Loucy (cell line): ENCODE measurements around the gene PAQR6.

Experiments used
- H2AFZ ChIP-seq: fragments of 200-600 bp; sonication (generic); 2 replicates; pipeline ENCODE4 v1.6.0; 2016; ENCODE audit warnings: antibody characterized with exemption, mild to moderate bottlenecking, low read length, moderate library complexity
- H3F3A ChIP-seq: fragments of 200-600 bp; 2 replicates; pipeline ENCODE4 v1.6.0; 2016; ENCODE audit warnings: antibody characterized with exemption, low read depth, mild to moderate bottlenecking
- H3K27me3 ChIP-seq: fragments of 200-600 bp; sonication (generic); 2 replicates; pipeline ENCODE4 v1.6.1; 2014; ENCODE audit warnings: low read length, mild to moderate bottlenecking; ENCODE audit not compliant: insufficient read depth, poor library complexity, severe bottlenecking
- H3K36me3 ChIP-seq: fragments of 200-600 bp; sonication (generic); 2 replicates; pipeline ENCODE4 v1.6.1; 2016; ENCODE audit warnings: low read length; ENCODE audit not compliant: insufficient read depth
- H3K4me1 ChIP-seq: fragments of 200-600 bp; sonication (generic); 2 replicates; pipeline ENCODE4 v1.5.1; 2014; ENCODE audit warnings: low read length, mild to moderate bottlenecking; ENCODE audit not compliant: insufficient read depth, poor library complexity, severe bottlenecking
- H3K4me2 ChIP-seq: fragments of 200-600 bp; sonication (generic); 2 replicates; pipeline ENCODE4 v1.6.0; 2014; ENCODE audit warnings: antibody characterized with exemption, low read length, low read depth, mild to moderate bottlenecking; ENCODE audit not compliant: poor library complexity, severe bottlenecking
- H3K4me3 ChIP-seq: fragments of 200-600 bp; sonication (generic); 2 replicates; pipeline ENCODE4 v1.5.1; 2014; ENCODE audit warnings: low read length, mild to moderate bottlenecking, mixed read lengths; ENCODE audit not compliant: poor library complexity, severe bottlenecking
- H3K79me2 ChIP-seq: fragments of 200-600 bp; sonication (generic); 2 replicates; pipeline ENCODE4 v1.6.1; 2014; ENCODE audit warnings: low read length; ENCODE audit not compliant: insufficient read depth
- H3K9ac ChIP-seq: fragments of 200-600 bp; sonication (generic); 2 replicates; pipeline ENCODE4 v1.6.0; 2014; ENCODE audit warnings: mild to moderate bottlenecking, low read depth, low read length, moderate library complexity; ENCODE audit not compliant: poor library complexity, severe bottlenecking
- H3K9me2 ChIP-seq: fragments of 200-600 bp; sonication (generic); replicated peaks from 2 replicates; pipeline ENCODE4 v1.6.1; 2016; ENCODE audit warnings: low read depth, low read length, mixed read lengths
- H3K9me3 ChIP-seq: fragments of 200-600 bp; sonication (generic); 2 replicates; pipeline ENCODE4 v1.6.1; 2014; ENCODE audit warnings: mild to moderate bottlenecking, antibody characterized with exemption, low read length, low read depth; ENCODE audit not compliant: insufficient read depth
- H4K20me1 ChIP-seq: fragments of 200-600 bp; sonication (generic); 2 replicates; pipeline ENCODE4 v1.6.0; 2014; ENCODE audit warnings: antibody characterized with exemption, low read length, mild to moderate bottlenecking; ENCODE audit not compliant: insufficient read depth, poor library complexity, severe bottlenecking
- CTCF ChIP-seq: fragments of 200-600 bp; sonication (generic); conservative IDR thresholded peaks from 2 replicates; pipeline ENCODE4 v1.5.1; 2014; ENCODE audit warnings: mild to moderate bottlenecking, antibody characterized with exemption, low read length
- EZH2phosphoT487 ChIP-seq: fragments of 200-600 bp; IDR thresholded peaks from 2 replicates; pipeline ENCODE4 v1.6.1; 2018; ENCODE audit warnings: antibody characterized with exemption, mild to moderate bottlenecking, moderate library complexity, borderline replicate concordance

The PAQR6 gene

GRCh38 chr1:156276966-156277381 is 29.1 kb upstream of the PAQR6 start:
- H3K36me3 ChIP-seq = peaks cover 67% of the 10 kb centered on the region
- no peak overlapping the region for H2AFZ ChIP-seq
- peaks cover 23% of the 10 kb centered on the region for H3K4me1 ChIP-seq
- no peak overlapping the region for H3K9ac ChIP-seq
- no peaks in the 10 kb centered on the region for H3K27me3 ChIP-seq
- H3K9me2 ChIP-seq = no peaks in the 10 kb centered on the region
- no peaks in the 10 kb centered on the region for H3K9me3 ChIP-seq
- TF ChIP-seq EZH2phosphoT487 (no peak), CTCF (no peak)
- H3K79me2 ChIP-seq = peaks cover 43% of the 10 kb centered on the region
- no peaks in the 10 kb centered on the region for H3F3A ChIP-seq
- H3K4me3 ChIP-seq = no peak overlapping the region
- no peak overlapping the region for H3K4me2 ChIP-seq
- H4K20me1 ChIP-seq = peaks cover 34% of the 10 kb centered on the region

- Histone ChIP-seq H3F3A (no peaks in the 10 kb centered on the region), H2AFZ (no peak overlapping the region), H3K4me3 (no peak overlapping the region), H3K36me3 (peaks cover 71% of the 10 kb centered on the region), H3K4me1 (peaks cover 21% of the 10 kb centered on the region), H4K20me1 (peaks cover 29% of the 10 kb centered on the region), H3K27me3 (no peaks in the 10 kb centered on the region), H3K9me2 (no peaks in the 10 kb centered on the region), H3K4me2 (no peak overlapping the region), H3K9me3 (no peaks in the 10 kb centered on the region), H3K79me2 (peaks cover 38% of the 10 kb centered on the region), H3K9ac (no peak overlapping the region)
- TF ChIP-seq CTCF (no peak), EZH2phosphoT487 (no peak)
Observed at GRCh38 chr1:156276532-156276931, 28.7 kb upstream of the PAQR6 start.

DNA sequence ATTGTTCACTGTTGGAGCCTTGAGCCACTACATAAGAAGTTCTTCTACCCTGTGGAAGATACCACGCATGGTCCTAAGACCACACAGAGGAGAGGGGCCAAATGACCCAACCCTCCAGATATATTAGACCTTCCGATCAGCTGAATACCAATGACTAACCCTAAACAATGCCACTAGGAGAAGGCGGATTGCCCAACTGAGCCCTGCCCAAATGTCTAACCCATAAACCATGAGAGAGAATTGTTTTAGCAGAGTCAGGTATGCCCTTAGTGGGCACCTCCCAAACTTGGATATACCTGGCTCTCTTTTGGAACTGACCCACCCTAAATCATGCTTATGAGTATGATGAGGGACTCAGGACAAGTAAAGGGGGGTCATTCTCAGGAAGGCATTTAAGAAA is 22.5 kb upstream of the PAQR6 start:
- Histone ChIP-seq H4K20me1 (no peaks in the 10 kb centered on the region), H3K9me2 (no peaks in the 10 kb centered on the region), H3K79me2 (no peaks in the 10 kb centered on the region), H3K4me3 (no peak overlapping the region), H2AFZ (no peak overlapping the region), H3K9me3 (no peaks in the 10 kb centered on the region), H3K9ac (no peak overlapping the region), H3K4me1 (no peaks in the 10 kb centered on the region), H3F3A (no peaks in the 10 kb centered on the region), H3K27me3 (no peaks in the 10 kb centered on the region), H3K36me3 (peaks cover 87% of the 10 kb centered on the region), H3K4me2 (no peak overlapping the region)
- TF ChIP-seq EZH2phosphoT487 (no peak), CTCF (no peak)
